ENCODE data around the gene ULK1. TPM values are rescaled to one million over a fixed set of nuclear protein-coding genes. Genes with fewer than 3 reads are reported as not detected.

ULK1 gene
- total and polyA plus RNA-seq, 2 of the 13 experiments (the other 11 are each of a cell fraction or from before 2014, with no cell fraction given): 2.8 to 10.1 TPM

DNA sequence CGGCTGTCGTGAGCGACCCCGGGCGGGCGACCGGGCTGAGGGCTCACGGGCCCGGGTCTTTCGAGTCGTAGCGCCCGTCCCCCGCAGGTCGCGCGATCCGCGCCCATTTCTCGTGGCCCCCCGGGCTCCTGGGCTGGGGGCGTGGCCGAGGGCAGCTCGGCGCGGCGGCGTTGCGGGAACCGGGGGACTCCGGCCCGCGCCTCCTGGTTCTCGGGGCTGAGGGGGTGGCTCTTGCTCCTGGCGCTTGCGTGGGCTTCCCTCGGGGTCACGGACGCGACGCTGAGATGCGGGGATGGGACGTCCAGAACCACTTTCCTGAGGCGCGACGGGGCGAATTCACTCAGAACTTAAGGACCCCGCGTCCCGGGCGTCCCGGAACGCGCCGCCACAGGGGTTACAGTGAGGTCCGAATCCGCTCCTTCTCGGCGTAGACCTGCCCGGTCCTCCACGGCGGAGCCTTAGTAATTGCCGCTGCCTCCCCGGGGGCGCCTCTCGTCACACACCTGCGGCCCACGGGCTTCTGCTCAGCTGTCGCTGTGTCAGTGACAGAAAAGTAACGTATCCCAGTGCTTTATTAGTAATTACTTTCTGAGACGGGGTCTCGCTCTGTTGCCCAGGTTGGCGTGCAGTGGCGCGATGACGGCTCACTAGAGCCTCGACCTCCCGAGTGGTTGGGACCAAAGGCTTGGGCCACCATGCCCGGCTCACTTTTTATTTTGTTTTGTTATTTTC lies 55.9 kb downstream of the ULK1 start (continued):
- 0 out of 2 replicates have a peak, but pooled peaks have one; percentile 41 for TF ChIP-seq NKX3-1 (CRISPR knock-in tag; IDR thresholded peaks at IDR 0.05)
- TF ChIP-seq PRDM15 (CRISPR knock-in tag; IDR thresholded peaks at IDR 0.05): peak; percentile 53; the same call in 1 of the 2 replicates
- peak; percentile 80 for TF ChIP-seq ZFY (CRISPR knock-in tag; IDR thresholded peaks at IDR 0.05)
- TF ChIP-seq, protein P1, sequence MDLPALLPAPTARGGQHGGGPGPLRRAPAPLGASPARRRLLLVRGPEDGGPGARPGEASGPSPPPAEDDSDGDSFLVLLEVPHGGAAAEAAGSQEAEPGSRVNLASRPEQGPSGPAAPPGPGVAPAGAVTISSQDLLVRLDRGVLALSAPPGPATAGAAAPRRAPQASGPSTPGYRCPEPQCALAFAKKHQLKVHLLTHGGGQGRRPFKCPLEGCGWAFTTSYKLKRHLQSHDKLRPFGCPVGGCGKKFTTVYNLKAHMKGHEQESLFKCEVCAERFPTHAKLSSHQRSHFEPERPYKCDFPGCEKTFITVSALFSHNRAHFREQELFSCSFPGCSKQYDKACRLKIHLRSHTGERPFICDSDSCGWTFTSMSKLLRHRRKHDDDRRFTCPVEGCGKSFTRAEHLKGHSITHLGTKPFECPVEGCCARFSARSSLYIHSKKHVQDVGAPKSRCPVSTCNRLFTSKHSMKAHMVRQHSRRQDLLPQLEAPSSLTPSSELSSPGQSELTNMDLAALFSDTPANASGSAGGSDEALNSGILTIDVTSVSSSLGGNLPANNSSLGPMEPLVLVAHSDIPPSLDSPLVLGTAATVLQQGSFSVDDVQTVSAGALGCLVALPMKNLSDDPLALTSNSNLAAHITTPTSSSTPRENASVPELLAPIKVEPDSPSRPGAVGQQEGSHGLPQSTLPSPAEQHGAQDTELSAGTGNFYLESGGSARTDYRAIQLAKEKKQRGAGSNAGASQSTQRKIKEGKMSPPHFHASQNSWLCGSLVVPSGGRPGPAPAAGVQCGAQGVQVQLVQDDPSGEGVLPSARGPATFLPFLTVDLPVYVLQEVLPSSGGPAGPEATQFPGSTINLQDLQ (CRISPR knock-in tag; IDR thresholded peaks at IDR 0.05): 0 out of 2 replicates have a peak, but pooled peaks have one; percentile 5
- TF ChIP-seq BORCS8-MEF2B (CRISPR knock-in tag; IDR thresholded peaks at IDR 0.05): peak; percentile 51; the same call in 1 of the 2 replicates
- peak; percentile 18 for TF ChIP-seq ASH2L (IDR thresholded peaks at IDR 0.05; ENCODE audit: insufficient read length, low read depth, low read length)
- 0 out of 4 replicates have a peak, but pooled peaks of 1 of the 2 experiments have one; percentile 14 for TF ChIP-seq HMGXB4 (CRISPR knock-in tag; IDR thresholded peaks at IDR 0.05; ENCODE audit: borderline replicate concordance in 1 of 2, low read depth in 1 of 2)
- no peak for TF ChIP-seq FOXJ3 (CRISPR knock-in tag; IDR thresholded peaks at IDR 0.05; ENCODE audit: borderline replicate concordance)
- TF ChIP-seq, protein P2, sequence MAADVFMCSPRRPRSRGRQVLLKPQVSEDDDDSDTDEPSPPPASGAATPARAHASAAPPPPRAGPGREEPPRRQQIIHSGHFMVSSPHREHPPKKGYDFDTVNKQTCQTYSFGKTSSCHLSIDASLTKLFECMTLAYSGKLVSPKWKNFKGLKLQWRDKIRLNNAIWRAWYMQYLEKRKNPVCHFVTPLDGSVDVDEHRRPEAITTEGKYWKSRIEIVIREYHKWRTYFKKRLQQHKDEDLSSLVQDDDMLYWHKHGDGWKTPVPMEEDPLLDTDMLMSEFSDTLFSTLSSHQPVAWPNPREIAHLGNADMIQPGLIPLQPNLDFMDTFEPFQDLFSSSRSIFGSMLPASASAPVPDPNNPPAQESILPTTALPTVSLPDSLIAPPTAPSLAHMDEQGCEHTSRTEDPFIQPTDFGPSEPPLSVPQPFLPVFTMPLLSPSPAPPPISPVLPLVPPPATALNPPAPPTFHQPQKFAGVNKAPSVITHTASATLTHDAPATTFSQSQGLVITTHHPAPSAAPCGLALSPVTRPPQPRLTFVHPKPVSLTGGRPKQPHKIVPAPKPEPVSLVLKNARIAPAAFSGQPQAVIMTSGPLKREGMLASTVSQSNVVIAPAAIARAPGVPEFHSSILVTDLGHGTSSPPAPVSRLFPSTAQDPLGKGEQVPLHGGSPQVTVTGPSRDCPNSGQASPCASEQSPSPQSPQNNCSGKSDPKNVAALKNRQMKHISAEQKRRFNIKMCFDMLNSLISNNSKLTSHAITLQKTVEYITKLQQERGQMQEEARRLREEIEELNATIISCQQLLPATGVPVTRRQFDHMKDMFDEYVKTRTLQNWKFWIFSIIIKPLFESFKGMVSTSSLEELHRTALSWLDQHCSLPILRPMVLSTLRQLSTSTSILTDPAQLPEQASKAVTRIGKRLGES (CRISPR knock-in tag; IDR thresholded peaks at IDR 0.05; ENCODE audit: borderline replicate concordance): no peak
- TF ChIP-seq ZFX (CRISPR knock-in tag; IDR thresholded peaks at IDR 0.05; ENCODE audit: low read depth): peak; percentile 2; the same call in 1 of the 2 replicates
- TF ChIP-seq TBX3 (IDR thresholded peaks at IDR 0.05; ENCODE audit: borderline replicate concordance): no peak
- 0 out of 2 replicates have a peak, but pooled peaks have one; percentile 14 for TF ChIP-seq ZNF777 (CRISPR knock-in tag; IDR thresholded peaks at IDR 0.05)
- TF ChIP-seq NR1H2 (CRISPR knock-in tag; IDR thresholded peaks at IDR 0.05; ENCODE audit: borderline replicate concordance, low read depth): 0 out of 2 replicates have a peak, but pooled peaks have one; percentile 44
- 0 out of 2 replicates have a peak, but pooled peaks have one; percentile 12 for TF ChIP-seq NFKB2 (CRISPR knock-in tag; IDR thresholded peaks at IDR 0.05; ENCODE audit: borderline replicate concordance)

Measured in HepG2 (cell line).